ENCODE results near the gene KIAA1549.

KIAA1549 gene

GRCh38 chr7:138885383-138886147 lies 95.6 kb downstream of the KIAA1549 start:
- Histone ChIP-seq H3K4me3 (ENCODE audit: low read length) (no peak overlapping the region), H3K4me1 (ENCODE audit: control insufficient read depth, insufficient read depth, low read length) (no peaks in the 10 kb centered on the region), H3K27ac (ENCODE audit: low read length) (no peak overlapping the region), H3K27me3 (ENCODE audit: control insufficient read depth, insufficient read depth, low read length) (no peaks in the 10 kb centered on the region), H3K36me3 (ENCODE audit: control insufficient read depth, insufficient read depth, low read length) (peaks cover 4% of the 10 kb centered on the region; the same call in 1 of the 2 replicates), H3K9me3 (ENCODE audit: control insufficient read depth, insufficient read depth, low read length) (no peaks in the 10 kb centered on the region)
- WGBS (ENCODE audit: insufficient coverage, insufficient read length) = no CpG with 5 or more reads among the region's 13 CpGs
- DNase-seq (ENCODE audit: low read depth, low spot score) = no peak

DNA sequence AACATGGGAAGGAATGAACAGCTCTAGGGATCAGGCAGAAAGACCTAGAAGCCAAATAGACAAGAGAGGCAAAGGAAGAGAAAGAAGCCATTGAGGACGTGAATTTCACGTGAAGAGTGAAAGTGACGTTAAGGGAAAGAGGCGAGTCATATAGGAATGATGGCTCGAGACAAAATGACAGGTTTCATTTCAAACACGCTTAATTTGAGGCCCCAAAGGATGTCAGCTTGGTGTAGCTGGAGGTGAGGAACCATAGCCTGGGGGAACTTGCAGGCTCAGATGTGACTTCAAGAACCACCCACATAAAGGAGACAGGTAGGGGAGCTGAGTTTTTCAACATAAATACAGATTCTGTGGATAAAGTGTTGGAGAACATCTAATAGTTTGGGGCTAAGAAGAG lies 98.9 kb downstream of the KIAA1549 start:
- DNase-seq (ENCODE audit: low read depth, low spot score) = no peak
- H3K4me3 ChIP-seq (ENCODE audit: low read length) = no peak overlapping the region
- H3K36me3 ChIP-seq (ENCODE audit: control insufficient read depth, insufficient read depth, low read length) = peaks cover 4% of the 10 kb centered on the region; the same call in 1 of the 2 replicates
- 100% methylated on average over 5 of the region's 6 CpGs for WGBS (ENCODE audit: insufficient coverage, insufficient read length)
- no peaks in the 10 kb centered on the region for H3K4me1 ChIP-seq (ENCODE audit: control insufficient read depth, insufficient read depth, low read length)
- no peaks in the 10 kb centered on the region for H3K27me3 ChIP-seq (ENCODE audit: control insufficient read depth, insufficient read depth, low read length)
- H3K9me3 ChIP-seq (ENCODE audit: control insufficient read depth, insufficient read depth, low read length) = no peaks in the 10 kb centered on the region
- no peak overlapping the region for H3K27ac ChIP-seq (ENCODE audit: low read length)

GRCh38 chr7:138881579-138882188 lies 99.5 kb downstream of the KIAA1549 start:
- Histone ChIP-seq H3K4me3 (ENCODE audit: low read length) (no peak overlapping the region), H3K4me1 (ENCODE audit: control insufficient read depth, insufficient read depth, low read length) (no peaks in the 10 kb centered on the region), H3K27ac (ENCODE audit: low read length) (no peak overlapping the region), H3K36me3 (ENCODE audit: control insufficient read depth, insufficient read depth, low read length) (peaks cover 4% of the 10 kb centered on the region; the same call in 1 of the 2 replicates), H3K9me3 (ENCODE audit: control insufficient read depth, insufficient read depth, low read length) (no peaks in the 10 kb centered on the region), H3K27me3 (ENCODE audit: control insufficient read depth, insufficient read depth, low read length) (no peaks in the 10 kb centered on the region)
- DNase-seq (ENCODE audit: low read depth, low spot score) = no peak
- no CpG with 5 or more reads among the region's 6 CpGs for WGBS (ENCODE audit: insufficient coverage, insufficient read length)

DNA sequence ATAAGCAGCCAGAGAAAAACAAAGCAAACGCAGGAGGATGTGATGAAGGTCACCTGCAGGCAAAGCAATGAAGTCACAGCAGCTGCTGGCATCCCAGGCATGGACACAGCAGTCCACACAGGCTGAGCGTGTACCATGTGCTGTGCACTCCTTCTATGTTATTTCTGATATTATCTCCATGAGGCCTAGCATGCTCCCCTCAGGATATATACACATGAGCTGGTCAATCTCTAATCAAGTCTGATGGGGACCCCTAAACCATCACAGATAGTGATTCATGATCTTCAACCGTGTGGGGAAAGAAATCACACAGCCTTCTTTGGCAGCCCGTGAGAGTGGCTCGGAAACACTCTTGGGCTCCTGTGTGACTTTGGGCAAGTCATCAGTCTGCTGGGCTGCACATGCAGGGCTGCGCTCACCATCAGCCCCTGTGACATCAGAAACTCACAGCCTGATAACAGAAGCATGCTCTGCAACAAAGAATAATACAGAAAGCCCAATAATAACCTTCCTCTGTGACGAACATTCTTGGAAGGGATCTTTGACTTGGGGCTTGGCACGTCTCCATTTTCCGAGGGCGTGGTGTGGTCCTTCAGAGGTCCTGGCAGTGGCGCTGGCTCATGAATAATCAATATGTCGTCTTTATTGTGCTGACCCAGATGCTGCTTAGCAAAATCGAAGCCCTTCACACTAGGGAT lies 100.2 kb downstream of the KIAA1549 start:
- no CpG with 5 or more reads among the region's 13 CpGs for WGBS (ENCODE audit: insufficient coverage, insufficient read length)
- H3K36me3 ChIP-seq (ENCODE audit: control insufficient read depth, insufficient read depth, low read length) = peaks cover 4% of the 10 kb centered on the region; the same call in 1 of the 2 replicates
- no peak overlapping the region for H3K4me3 ChIP-seq (ENCODE audit: low read length)

GRCh38 chr7:138879356-138879755 lies 101.8 kb downstream of the KIAA1549 start:
- no CpG with 5 or more reads among the region's 10 CpGs for WGBS (ENCODE audit: insufficient coverage, insufficient read length)
- Histone ChIP-seq H3K27me3 (ENCODE audit: control insufficient read depth, insufficient read depth, low read length) (no peaks in the 10 kb centered on the region), H3K4me1 (ENCODE audit: control insufficient read depth, insufficient read depth, low read length) (no peaks in the 10 kb centered on the region), H3K36me3 (ENCODE audit: control insufficient read depth, insufficient read depth, low read length) (peaks cover 4% of the 10 kb centered on the region; the same call in 1 of the 2 replicates), H3K9me3 (ENCODE audit: control insufficient read depth, insufficient read depth, low read length) (no peaks in the 10 kb centered on the region), H3K4me3 (ENCODE audit: low read length) (no peak overlapping the region), H3K27ac (ENCODE audit: low read length) (no peak overlapping the region)
- no peak for DNase-seq (ENCODE audit: low read depth, low spot score)

More for the DNA sequence above, 100.2 kb downstream of the KIAA1549 start:
- no peaks in the 10 kb centered on the region for H3K9me3 ChIP-seq (ENCODE audit: control insufficient read depth, insufficient read depth, low read length)
- H3K27ac ChIP-seq (ENCODE audit: low read length) = no peak overlapping the region
- DNase-seq (ENCODE audit: low read depth, low spot score) = no peak
- no peaks in the 10 kb centered on the region for H3K4me1 ChIP-seq (ENCODE audit: control insufficient read depth, insufficient read depth, low read length)
- no peaks in the 10 kb centered on the region for H3K27me3 ChIP-seq (ENCODE audit: control insufficient read depth, insufficient read depth, low read length)

GRCh38 chr7:138878856-138879255 lies 102.3 kb downstream of the KIAA1549 start:
- Histone ChIP-seq H3K4me1 (ENCODE audit: control insufficient read depth, insufficient read depth, low read length) (no peaks in the 10 kb centered on the region), H3K27me3 (ENCODE audit: control insufficient read depth, insufficient read depth, low read length) (no peaks in the 10 kb centered on the region), H3K27ac (ENCODE audit: low read length) (no peak overlapping the region), H3K4me3 (ENCODE audit: low read length) (no peak overlapping the region), H3K36me3 (ENCODE audit: control insufficient read depth, insufficient read depth, low read length) (peaks cover 4% of the 10 kb centered on the region; the same call in 1 of the 2 replicates), H3K9me3 (ENCODE audit: control insufficient read depth, insufficient read depth, low read length) (no peaks in the 10 kb centered on the region)
- no peak for DNase-seq (ENCODE audit: low read depth, low spot score)

DNA sequence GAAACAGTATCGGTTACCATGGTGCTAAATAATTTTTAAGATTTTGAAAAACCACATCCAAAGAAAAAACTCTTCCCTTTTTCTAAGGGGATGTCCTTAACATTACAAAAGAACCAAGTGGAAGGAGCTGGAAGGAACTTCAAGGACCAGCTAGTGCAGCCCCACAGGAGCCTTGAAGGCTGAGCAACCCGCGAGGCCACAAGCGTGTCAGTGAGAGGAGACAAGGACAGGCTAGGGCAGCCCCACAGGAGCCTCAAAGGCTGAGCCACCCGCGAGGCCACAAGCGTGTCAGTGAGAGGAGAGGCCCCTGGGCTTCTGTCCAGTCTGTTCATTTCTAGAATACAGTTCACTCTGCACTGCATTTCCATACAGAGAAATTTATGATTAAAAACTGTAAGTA lies 103.1 kb downstream of the KIAA1549 start:
- H3K4me1 ChIP-seq (ENCODE audit: control insufficient read depth, insufficient read depth, low read length) = no peaks in the 10 kb centered on the region
- no CpG with 5 or more reads among the region's 7 CpGs for WGBS (ENCODE audit: insufficient coverage, insufficient read length)
- no peak for DNase-seq (ENCODE audit: low read depth, low spot score)
- no peak overlapping the region for H3K27ac ChIP-seq (ENCODE audit: low read length)
- no peak overlapping the region for H3K4me3 ChIP-seq (ENCODE audit: low read length)
- no peaks in the 10 kb centered on the region for H3K27me3 ChIP-seq (ENCODE audit: control insufficient read depth, insufficient read depth, low read length)
- peaks cover 4% of the 10 kb centered on the region; the same call in 1 of the 2 replicates for H3K36me3 ChIP-seq (ENCODE audit: control insufficient read depth, insufficient read depth, low read length)
- no peaks in the 10 kb centered on the region for H3K9me3 ChIP-seq (ENCODE audit: control insufficient read depth, insufficient read depth, low read length)

GRCh38 chr7:138876326-138876725 lies 104.9 kb downstream of the KIAA1549 start:
- no peak for DNase-seq (ENCODE audit: low read depth, low spot score)
- H3K4me3 ChIP-seq (ENCODE audit: low read length) = no peak overlapping the region
- H3K27me3 ChIP-seq (ENCODE audit: control insufficient read depth, insufficient read depth, low read length) = no peaks in the 10 kb centered on the region
- H3K9me3 ChIP-seq (ENCODE audit: control insufficient read depth, insufficient read depth, low read length) = no peaks in the 10 kb centered on the region
- no peak overlapping the region for H3K27ac ChIP-seq (ENCODE audit: low read length)
- no CpG with 5 or more reads among the region's 4 CpGs for WGBS (ENCODE audit: insufficient coverage, insufficient read length)
- H3K36me3 ChIP-seq (ENCODE audit: control insufficient read depth, insufficient read depth, low read length) = peaks cover 4% of the 10 kb centered on the region; the same call in 1 of the 2 replicates
- no peaks in the 10 kb centered on the region for H3K4me1 ChIP-seq (ENCODE audit: control insufficient read depth, insufficient read depth, low read length)

DNA sequence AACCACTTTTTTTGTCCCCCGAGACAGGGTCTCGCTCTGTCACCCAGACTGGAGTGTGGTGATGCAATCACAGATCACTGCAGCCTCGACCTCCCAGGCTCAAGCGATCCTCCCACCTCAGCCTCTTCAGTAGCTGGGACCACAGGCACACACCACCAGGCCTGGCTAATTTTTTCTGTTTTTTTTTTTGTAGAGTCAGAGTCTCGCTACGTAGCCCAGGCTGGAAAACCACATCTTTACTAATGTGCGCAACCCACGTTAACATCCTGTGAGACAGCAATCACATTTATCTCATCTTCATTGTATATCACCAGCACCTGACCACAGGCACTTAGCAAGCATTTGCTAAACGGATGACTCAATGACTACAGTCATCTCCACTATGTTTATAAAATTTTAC lies 105.4 kb downstream of the KIAA1549 start:
- Histone ChIP-seq H3K36me3 (ENCODE audit: control insufficient read depth, insufficient read depth, low read length) (no peaks in the 10 kb centered on the region; the same call in 1 of the 2 replicates), H3K4me3 (ENCODE audit: low read length) (no peak overlapping the region), H3K27me3 (ENCODE audit: control insufficient read depth, insufficient read depth, low read length) (no peaks in the 10 kb centered on the region), H3K27ac (ENCODE audit: low read length) (no peak overlapping the region), H3K9me3 (ENCODE audit: control insufficient read depth, insufficient read depth, low read length) (no peaks in the 10 kb centered on the region), H3K4me1 (ENCODE audit: control insufficient read depth, insufficient read depth, low read length) (no peaks in the 10 kb centered on the region)
- WGBS (ENCODE audit: insufficient coverage, insufficient read length) = no CpG with 5 or more reads among the region's 9 CpGs
- no peak for DNase-seq (ENCODE audit: low read depth, low spot score)

DNA sequence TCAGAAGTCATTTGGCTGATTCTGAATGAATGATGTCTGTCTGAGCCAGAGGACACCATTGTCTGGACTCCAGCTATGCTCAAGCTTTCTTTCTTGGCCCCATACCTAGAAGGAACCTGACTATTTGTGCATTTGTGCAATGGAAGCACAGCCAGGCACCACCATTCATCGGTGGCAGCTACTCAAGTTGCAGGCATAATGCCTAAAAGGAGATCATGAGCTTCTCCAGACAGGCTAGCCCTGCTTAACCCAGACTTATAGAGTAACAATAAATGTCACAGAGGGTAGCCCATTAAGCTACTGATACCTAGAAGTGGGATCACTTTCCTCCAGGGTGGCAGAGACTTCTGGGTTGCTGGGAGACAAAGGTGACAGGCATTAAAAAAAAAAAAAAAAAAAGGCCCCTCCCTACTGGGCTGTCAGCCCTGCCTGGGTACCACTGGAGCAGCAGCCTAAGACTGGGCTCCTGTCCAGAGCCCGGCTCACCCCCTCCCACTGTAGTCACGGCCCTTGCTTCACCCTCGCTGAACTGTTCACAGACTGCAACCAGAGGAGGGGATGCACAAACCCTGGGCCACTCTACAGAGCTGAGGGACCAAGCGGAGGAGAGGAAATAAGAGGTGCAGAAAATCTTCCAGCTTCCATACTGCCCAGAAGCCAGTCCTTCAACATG lies 107.8 kb downstream of the KIAA1549 start:
- Histone ChIP-seq H3K9me3 (ENCODE audit: control insufficient read depth, insufficient read depth, low read length) (no peaks in the 10 kb centered on the region), H3K4me1 (ENCODE audit: control insufficient read depth, insufficient read depth, low read length) (no peaks in the 10 kb centered on the region), H3K27ac (ENCODE audit: low read length) (no peak overlapping the region), H3K4me3 (ENCODE audit: low read length) (no peak overlapping the region), H3K27me3 (ENCODE audit: control insufficient read depth, insufficient read depth, low read length) (no peaks in the 10 kb centered on the region), H3K36me3 (ENCODE audit: control insufficient read depth, insufficient read depth, low read length) (no peaks in the 10 kb centered on the region)
- DNase-seq (ENCODE audit: low read depth, low spot score) = no peak
- WGBS (ENCODE audit: insufficient coverage, insufficient read length) = no CpG with 5 or more reads among the region's 5 CpGs

Data from iPS DF 6.9 (cell line).